H1 (cell line): ENCODE measurements around the gene SNRPA1. TPM values are rescaled to one million over a fixed set of nuclear protein-coding genes. Genes with fewer than 3 reads are reported as not detected.
A peak's percentile ranks its signal among the peaks of the same experiment; 100 is the strongest.

Source experiments
- CTCF ChIA-PET: fragments of 300-600 bp; sonication (Branson Sonifier 250); formaldehyde crosslinking; loops from one replicate; lab custom pipeline; 2021; ENCODE audit not compliant: partially characterized antibody; lab: Charles Lee
- POLR2A ChIA-PET: fragments of 300-600 bp; sonication (Branson Sonifier 250); formaldehyde crosslinking; loops from one replicate; lab custom pipeline; 2021; ENCODE audit warnings: inconsistent platforms; ENCODE audit not compliant: partially characterized antibody; lab: Charles Lee
- DNase-seq, 2 experiments: peaks; one replicate each; pipeline versions ENCODE4 v3.0.0 to v3.0.0-alpha.2; 2010 to 2022; ENCODE audit warnings: low spot score in 2 of 2, low read depth in 1 of 2, mixed read lengths in 1 of 2
- FAIRE-seq: peaks from 2 replicates; lab custom pipeline; 2011; peaks lifted over from hg19 to GRCh38; lab: Jason Lieb, UNC
- H2AFZ ChIP-seq: 2 replicates; pipeline ENCODE4 v1.8.1; 2012; ENCODE audit warnings: low read length, inconsistent platforms
- H2AK5ac ChIP-seq: 2 replicates; pipeline ENCODE4 v1.6.1; 2013; ENCODE audit warnings: low read depth, low read length
- H2BK120ac ChIP-seq: replicated peaks from 2 replicates; pipeline ENCODE3; 2013; ENCODE audit warnings: low read depth, low read length, inconsistent platforms
- H2BK12ac ChIP-seq: 2 replicates; pipeline ENCODE4 v1.6.1; 2013; ENCODE audit warnings: low read depth, low read length
- H2BK15ac ChIP-seq: 2 replicates; pipeline ENCODE4 v1.6.1; 2013; ENCODE audit warnings: low read length
- H2BK20ac ChIP-seq: 2 replicates; pipeline ENCODE4 v1.6.1; 2013; ENCODE audit warnings: low read length
- H2BK5ac ChIP-seq: 2 replicates; pipeline ENCODE4 v1.6.1; 2013; ENCODE audit warnings: low read depth, low read length
- H3K14ac ChIP-seq: 2 replicates; pipeline ENCODE4 v1.6.1; 2013; ENCODE audit warnings: inconsistent platforms; ENCODE audit not compliant: insufficient read length
- H3K18ac ChIP-seq: 2 replicates; pipeline ENCODE4 v1.6.1; 2013; ENCODE audit warnings: low read length; ENCODE audit errors: extremely low read depth
- H3K23ac ChIP-seq: 2 replicates; pipeline ENCODE4 v1.6.1; 2013; ENCODE audit warnings: inconsistent platforms; ENCODE audit not compliant: insufficient read length
- H3K23me2 ChIP-seq: 2 replicates; pipeline ENCODE4 v1.6.1; 2013; ENCODE audit warnings: low read depth, low read length
- H3K27ac ChIP-seq: 2 replicates; pipeline ENCODE4 v1.6.1; 2011; ENCODE audit warnings: low read depth, low read length, inconsistent platforms
- H3K27me3 ChIP-seq, 4 experiments: replicated peaks in 1 of 4; 1 replicate in 1 of 4; 2 replicates in 3 of 4; pipeline versions ENCODE4 v1.6.1 to v1.8.1; 2011 to 2013; ENCODE audit warnings: low read length in 3 of 4, mild to moderate bottlenecking in 3 of 4, inconsistent platforms in 2 of 4, mixed read lengths in 2 of 4, moderate library complexity in 1 of 4; ENCODE audit not compliant: control insufficient read depth in 3 of 4, insufficient read depth in 3 of 4; ENCODE audit errors: extremely low read depth in 1 of 4
- H3K36me3 ChIP-seq, 4 experiments: 2 replicates each; pipeline versions ENCODE4 v1.6.1 to v1.8.1; 2011 to 2013; ENCODE audit warnings: mild to moderate bottlenecking in 4 of 4, low read length in 3 of 4, moderate library complexity in 2 of 4, control low read depth in 1 of 4, inconsistent platforms in 1 of 4; ENCODE audit not compliant: insufficient read depth in 4 of 4, control insufficient read depth in 2 of 4
- H3K4ac ChIP-seq: replicated peaks from 2 replicates; pipeline ENCODE3; 2013; ENCODE audit warnings: low read length, low read depth, mixed read lengths, inconsistent platforms; ENCODE audit not compliant: insufficient read length
- H3K4me1 ChIP-seq, 4 experiments: replicated peaks in 1 of 4; 1 replicate in 1 of 4; 2 replicates in 3 of 4; pipeline versions ENCODE4 v1.6.1 to v1.8.1; 2011 to 2013; ENCODE audit warnings: low read length in 3 of 4, inconsistent platforms in 2 of 4, mixed read lengths in 1 of 4; ENCODE audit not compliant: insufficient read depth in 4 of 4, control insufficient read depth in 3 of 4
- H3K4me2 ChIP-seq, 2 experiments: 2 replicates each; pipeline versions ENCODE4 v1.6.1 to v1.8.1; 2011 to 2013; ENCODE audit warnings: low read depth in 2 of 2, low read length in 2 of 2, control low read depth in 1 of 2, inconsistent platforms in 1 of 2, mild to moderate bottlenecking in 1 of 2; ENCODE audit not compliant: insufficient read depth in 1 of 2
- H3K4me3 ChIP-seq, 4 experiments: fragments of 200-600, 300-600 bp in 1 of 4; sonication (generic), shearing (Covaris generic), sonication (Bioruptor Twin) in 1 of 4; 2 replicates each; pipeline versions ENCODE4 v1.5.1 to v1.8.1; 2011 to 2016; ENCODE audit warnings: low read length in 4 of 4, low read depth in 3 of 4, control low read depth in 2 of 4, inconsistent platforms in 2 of 4, mild to moderate bottlenecking in 2 of 4, mixed read lengths in 1 of 4, moderate library complexity in 1 of 4; ENCODE audit not compliant: insufficient read depth in 2 of 4; ENCODE audit errors: extremely low read depth in 1 of 4
- H3K56ac ChIP-seq: replicated peaks from 2 replicates; pipeline ENCODE3; 2013; ENCODE audit warnings: low read depth, mild to moderate bottlenecking, mixed read lengths, low read length, inconsistent platforms; ENCODE audit not compliant: insufficient read length
- H3K79me1 ChIP-seq: 2 replicates; pipeline ENCODE4 v1.6.1; 2013; ENCODE audit warnings: low read depth, low read length, control low read depth
- H3K79me2 ChIP-seq, 2 experiments: 2 replicates each; pipeline versions ENCODE4 v1.6.1 to v1.8.1; 2012 to 2013; ENCODE audit warnings: low read length in 2 of 2, mild to moderate bottlenecking in 2 of 2, inconsistent platforms in 1 of 2; ENCODE audit not compliant: insufficient read depth in 2 of 2, control insufficient read depth in 1 of 2
- H3K9ac ChIP-seq, 4 experiments: replicated peaks in 1 of 4; 1 replicate in 1 of 4; 2 replicates in 3 of 4; pipeline versions ENCODE4 v1.6.1 to v1.8.1; 2011 to 2013; ENCODE audit warnings: low read depth in 3 of 4, low read length in 3 of 4, control low read depth in 2 of 4, mild to moderate bottlenecking in 2 of 4, moderate library complexity in 2 of 4, inconsistent platforms in 1 of 4; ENCODE audit errors: extremely low read depth in 1 of 4
- H3K9me3 ChIP-seq, 2 experiments: 2 replicates each; pipeline versions ENCODE4 v1.6.1 to v1.8.1; 2012 to 2013; ENCODE audit warnings: mild to moderate bottlenecking in 2 of 2, moderate library complexity in 2 of 2, control low read depth in 1 of 2, inconsistent platforms in 1 of 2, low read depth in 1 of 2, low read length in 1 of 2, mixed read lengths in 1 of 2; ENCODE audit not compliant: insufficient read depth in 2 of 2
- H4K20me1 ChIP-seq, 2 experiments: replicated peaks in 1 of 2; 2 replicates each; pipeline versions ENCODE3 to v1.8.1; 2011 to 2013; ENCODE audit warnings: inconsistent platforms in 2 of 2, low read length in 2 of 2, mild to moderate bottlenecking in 1 of 2; ENCODE audit not compliant: insufficient read depth in 2 of 2, control insufficient read depth in 1 of 2
- H4K5ac ChIP-seq: 2 replicates; pipeline ENCODE4 v1.6.1; 2013; ENCODE audit warnings: low read length, low read depth, mixed read lengths, inconsistent platforms; ENCODE audit not compliant: insufficient read length
- H4K8ac ChIP-seq: 2 replicates; pipeline ENCODE4 v1.8.0; 2013; ENCODE audit warnings: mild to moderate bottlenecking, moderate library complexity, low read length, inconsistent platforms; ENCODE audit not compliant: insufficient read depth; ENCODE audit errors: extremely low read depth
- H4K91ac ChIP-seq: replicated peaks from 2 replicates; pipeline ENCODE3; 2013; ENCODE audit warnings: low read length, mixed read lengths, inconsistent platforms; ENCODE audit not compliant: insufficient read length
- PHF8 ChIP-seq: fragments of 200-600 bp; sonication (generic); conservative IDR thresholded peaks from 2 replicates; pipeline ENCODE4 v1.7.1; 2012; ENCODE audit warnings: low read depth, mild to moderate bottlenecking, inconsistent platforms, low read length, moderate library complexity
- SP1 ChIP-seq: IDR thresholded peaks from 2 replicates; pipeline ENCODE4 v1.6.1; 2011; ENCODE audit warnings: low read depth, low read length
- WGBS, 2 experiments: shearing (Covaris generic) in 1 of 2; methylation state at CpG; one replicate each; pipeline versions ENCODE4 v1.1.6 to v1.1.7; 2013 to 2015; ENCODE audit warnings: low lambda C conversion rate in 2 of 2, mixed read lengths in 2 of 2, inconsistent platforms in 1 of 2, low coverage in 1 of 2, missing lambda C conversion rate in 1 of 2; ENCODE audit not compliant: insufficient replicate concordance in 2 of 2, insufficient coverage in 1 of 2, insufficient read length in 1 of 2; ENCODE audit errors: extremely low coverage in 1 of 2, missing lambda C conversion rate in 1 of 2; 5-methylcytosine and 5-hydroxymethylcytosine counted together
- polyA plus RNA-seq, 7 experiments: library from polyadenylated mRNA; depleted of rRNA in 3 of 7; stranded (reverse) in 5 of 7; unstranded in 2 of 7; fragments of >200 nt in 5 of 7; fragments of 200-250 nt in 2 of 7; gene quantifications; 1 replicate in 5 of 7; 2 replicates in 1 of 7; 4 replicates in 1 of 7; pipeline versions ENCODE4 v1.2.1 to v1.2.3, GENCODE V29; 2011 to 2013; ENCODE audit warnings: missing spikeins in 2 of 7, mixed read lengths in 2 of 7
- total RNA-seq: library from RNA; stranded (reverse); fragmentation: NEBNext Ultra II Directional; extraction: Animal tissue kit (Norgen Biotek cat#: 25700); gene quantifications from 2 replicates; pipeline ENCODE4 v1.2.1, GENCODE V29; 2021
- TF ChIP-seq, protein P1 (sequence below): IDR thresholded peaks from 2 replicates; pipeline ENCODE4 v1.6.1; 2012; ENCODE audit warnings: inconsistent platforms

Gene SNRPA1
- total and polyA plus RNA-seq, 2 of the 8 experiments (the other 6 are each of a cell fraction or from before 2014, with no cell fraction given): 140 to 221 TPM

DNA sequence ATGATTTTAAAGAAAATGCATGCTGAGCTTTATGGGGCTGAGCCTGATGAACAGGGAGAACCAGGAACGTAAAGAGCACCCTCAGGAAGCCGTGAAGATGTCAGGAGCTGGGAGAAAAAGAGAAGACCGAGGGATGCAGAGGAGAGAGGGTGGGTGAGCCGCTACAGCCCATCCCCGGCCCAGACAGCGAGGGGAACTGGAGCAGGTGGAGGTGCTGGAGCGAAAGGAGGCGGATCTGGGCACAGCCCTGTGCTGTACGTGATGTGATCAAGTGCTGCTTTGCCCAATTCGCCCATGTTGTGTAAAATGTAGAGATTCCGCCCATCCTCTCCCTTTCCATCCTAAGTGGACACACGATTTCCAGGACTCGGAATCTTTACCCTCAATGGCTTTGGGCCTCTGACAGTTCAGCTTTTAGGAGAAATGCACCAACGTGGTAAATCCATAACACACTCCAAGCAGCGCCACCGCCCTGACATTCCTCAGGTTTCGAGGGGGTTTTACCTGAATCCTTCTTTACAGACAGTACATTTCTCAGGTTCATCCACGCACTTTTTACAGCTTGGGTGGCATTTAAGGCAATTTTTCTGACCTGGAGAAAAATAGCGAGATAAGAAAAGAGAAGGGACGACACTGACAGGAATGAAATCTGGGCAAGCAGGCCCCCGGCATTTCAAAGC is 27.1 kb upstream of the SNRPA1 start:
- no peak for FAIRE-seq
- Histone ChIP-seq H3K4ac (no peak overlapping the region), H4K20me1 (no peaks in the 10 kb centered on the region)
- peak in 1 of 2 experiments; percentile 27 for DNase-seq
- WGBS, 2 experiments: 90% methylated on average over 21 of the region's 21 CpGs; no CpG with 5 or more reads in 1 of the 2 experiments
- no peak for TF ChIP-seq PHF8
- TF ChIP-seq, protein P1, sequence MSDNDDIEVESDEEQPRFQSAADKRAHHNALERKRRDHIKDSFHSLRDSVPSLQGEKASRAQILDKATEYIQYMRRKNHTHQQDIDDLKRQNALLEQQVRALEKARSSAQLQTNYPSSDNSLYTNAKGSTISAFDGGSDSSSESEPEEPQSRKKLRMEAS: no peak
- TF ChIP-seq SP1: no peak
- TF ChIP-seq, all 59 proteins: peak for 0
- Histone ChIP-seq H3K23ac (no peak overlapping the region), H2AFZ (no peak overlapping the region), H2AK5ac (no peak overlapping the region), H3K4me3 (no peak overlapping the region), H3K9me3 (no peaks in the 10 kb centered on the region), H3K14ac (no peak overlapping the region), H2BK12ac (no peak overlapping the region), H3K23me2 (no peaks in the 10 kb centered on the region), H3K27ac (no peak overlapping the region), H4K8ac (peak overlapping the region; percentile 31; the same call in 1 of the 2 replicates), H3K27me3 (no peaks in the 10 kb centered on the region; a peak in 1 of 7 replicates), H3K79me2 (no peaks in the 10 kb centered on the region), H4K5ac (no peak overlapping the region), H3K4me1 (peaks cover 0 to 3% (median 1%) of the 10 kb centered on the region in 4 experiments; a peak in 1 of 7 replicates), H3K56ac (no peak overlapping the region), H2BK5ac (no peak overlapping the region), H3K79me1 (no peaks in the 10 kb centered on the region), H4K91ac (no peak overlapping the region), H2BK20ac (no peak overlapping the region), H3K4me2 (no peak overlapping the region), H3K36me3 (no peaks in the 10 kb centered on the region), H2BK15ac (no peak overlapping the region), H2BK120ac (no peak overlapping the region), H3K18ac (no peak overlapping the region), H3K9ac (no peak overlapping the region; a peak in 1 of 7 replicates)
- ChIA-PET CTCF (interaction anchor here (1.0 to 8.6 kb wide), 8 partner anchors 10 to 320 kb away, joined by 3 to 94 read pairs (median 6); no protein-coding TSS in a partner anchor), POLR2A (no interaction called here)
